ENCODE data around the gene TMEM107.

TMEM107 gene

GRCh38 chr17:8210761-8211458 is 34.7 kb upstream of the TMEM107 start (continued):
- TF ChIP-seq PRDM4 (tag by site-specific recombination; IDR thresholded peaks at IDR 0.05) (no peak), KLF8 (tag by site-specific recombination; IDR thresholded peaks at IDR 0.05) (no peak; the same call in 1 of the 2 replicates), ZNF768 (tag by site-specific recombination; IDR thresholded peaks at IDR 0.05) (no peak), PRDM1 (tag by site-specific recombination; IDR thresholded peaks at IDR 0.05) (peak; percentile 99), ZBTB11 (tag by site-specific recombination; conservative IDR thresholded peaks at IDR 0.05; ENCODE audit: low read depth) (no peak; the same call in 1 of the 2 replicates), ZNF580 (tag by site-specific recombination; IDR thresholded peaks at IDR 0.05) (peak; percentile 40; the same call in 1 of the 2 replicates), ZNF146 (tag by site-specific recombination; IDR thresholded peaks at IDR 0.05) (no peak), SP7 (tag by site-specific recombination; IDR thresholded peaks at IDR 0.05) (no peak; the same call in 1 of the 2 replicates), ZBTB17 (tag by site-specific recombination; IDR thresholded peaks at IDR 0.05) (peak; percentile 65; the same call in 1 of the 2 replicates), REST (tag by site-specific recombination; IDR thresholded peaks at IDR 0.05) (no peak), ZNF302 (tag by site-specific recombination; IDR thresholded peaks at IDR 0.05; ENCODE audit: low read depth) (no peak), ZNF776 (tag by site-specific recombination; IDR thresholded peaks at IDR 0.05; ENCODE audit: borderline replicate concordance) (no peak), ZNF292 (tag by site-specific recombination; IDR thresholded peaks at IDR 0.05; ENCODE audit: borderline replicate concordance, low read depth) (no peak), ZNF664 (tag by site-specific recombination; IDR thresholded peaks at IDR 0.05) (no peak), MEIS1 (CRISPR knock-in tag; IDR thresholded peaks at IDR 0.05; ENCODE audit: borderline replicate concordance) (no peak), ZNF416 (tag by site-specific recombination; IDR thresholded peaks at IDR 0.05) (no peak), ZBTB44 (tag by site-specific recombination; IDR thresholded peaks at IDR 0.05) (no peak), ZNF10 (tag by site-specific recombination; IDR thresholded peaks at IDR 0.05) (no peak), PATZ1 (tag by site-specific recombination; IDR thresholded peaks at IDR 0.05) (0 out of 2 replicates have a peak, but pooled peaks have one; percentile 44), ZBTB48 (tag by site-specific recombination; IDR thresholded peaks at IDR 0.05) (0 out of 2 replicates have a peak, but pooled peaks have one; percentile 1), FEZF1 (tag by site-specific recombination; IDR thresholded peaks at IDR 0.05) (no peak), ZNF433 (tag by site-specific recombination; IDR thresholded peaks at IDR 0.05; ENCODE audit: low read depth) (no peak), ZNF555 (tag by site-specific recombination; conservative IDR thresholded peaks at IDR 0.05) (no peak), ZBTB8A (tag by site-specific recombination; IDR thresholded peaks at IDR 0.05) (no peak)
